HK-2 (cell line): ENCODE measurements around the gene WNK1.

Experiments
- DNase-seq: peaks from one replicate; pipeline ENCODE4 v3.0.0-alpha.2; 2018; ENCODE audit not compliant: unreplicated experiment

Gene WNK1

GRCh38 chr12:951176-951575 lies 198.8 kb downstream of the WNK1 start:
- no peak for DNase-seq

GRCh38 chr12:953776-954175 lies 201.4 kb downstream of the WNK1 start:
- DNase-seq = no peak

DNA sequence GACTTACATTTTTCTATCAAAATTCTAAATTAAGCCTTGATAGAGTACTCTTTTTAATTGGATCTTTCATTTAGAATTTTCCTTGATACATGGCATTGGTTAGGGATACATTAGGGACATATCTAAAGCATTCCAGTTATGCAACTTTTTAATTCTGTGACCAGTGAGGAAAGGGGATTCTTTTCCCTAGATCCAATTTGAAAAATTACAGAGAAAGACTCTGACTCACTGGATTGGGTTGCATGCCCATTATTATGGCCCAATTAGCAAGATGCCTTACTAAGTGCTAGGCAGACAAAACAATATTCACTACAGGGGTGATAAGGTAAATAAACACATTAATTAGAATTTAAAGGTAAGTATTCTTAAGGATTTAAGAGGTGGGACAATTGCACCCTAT lies 202.4 kb downstream of the WNK1 start:
- no peak for DNase-seq

GRCh38 chr12:955939-956338 lies 203.6 kb downstream of the WNK1 start:
- DNase-seq = no peak

DNA sequence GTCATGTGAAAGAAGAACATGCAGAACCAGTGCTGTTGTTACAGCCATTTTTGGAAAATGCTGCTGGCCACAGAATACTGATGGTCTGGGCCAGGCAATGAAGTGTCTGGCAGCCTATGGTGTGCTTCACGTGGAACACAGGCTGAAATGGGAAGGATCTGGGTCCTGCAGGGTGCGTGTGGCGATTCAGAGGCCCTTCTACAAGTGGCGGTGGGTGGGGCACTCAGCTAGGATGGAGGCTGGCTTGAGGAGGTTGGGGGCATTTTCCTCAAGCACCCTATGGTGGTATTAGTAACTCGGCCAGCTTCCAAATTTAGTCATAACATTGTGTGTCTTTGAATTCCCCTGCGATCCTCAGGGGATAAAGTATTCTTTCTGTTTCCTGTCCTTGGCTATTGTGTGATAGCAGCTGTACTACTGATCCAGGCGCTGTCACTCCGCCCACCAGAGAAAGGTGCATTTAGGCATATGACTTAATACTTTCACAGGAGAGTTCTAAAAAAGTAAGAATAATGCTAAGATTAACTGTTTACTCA lies 206.3 kb downstream of the WNK1 start:
- no peak for DNase-seq
